GM12872 (cell line): Measurements from ENCODE around the gene CORT.

Source experiments
- CTCF ChIP-seq: IDR thresholded peaks from 3 replicates; pipeline ENCODE4 v1.5.1; 2011; ENCODE audit warnings: low read depth, mild to moderate bottlenecking, low read length, moderate library complexity; ENCODE audit not compliant: insufficient read depth

Gene CORT

GRCh38 chr1:10459184-10459583 lies 9.4 kb downstream of the CORT start:
- no peak for TF ChIP-seq CTCF

- TF ChIP-seq CTCF, result no peak
Measured at GRCh38 chr1:10467078-10467477, 17.2 kb downstream of the CORT start.

- TF ChIP-seq CTCF, result no peak
Measured at GRCh38 chr1:10470043-10470442, 20.2 kb downstream of the CORT start.

DNA sequence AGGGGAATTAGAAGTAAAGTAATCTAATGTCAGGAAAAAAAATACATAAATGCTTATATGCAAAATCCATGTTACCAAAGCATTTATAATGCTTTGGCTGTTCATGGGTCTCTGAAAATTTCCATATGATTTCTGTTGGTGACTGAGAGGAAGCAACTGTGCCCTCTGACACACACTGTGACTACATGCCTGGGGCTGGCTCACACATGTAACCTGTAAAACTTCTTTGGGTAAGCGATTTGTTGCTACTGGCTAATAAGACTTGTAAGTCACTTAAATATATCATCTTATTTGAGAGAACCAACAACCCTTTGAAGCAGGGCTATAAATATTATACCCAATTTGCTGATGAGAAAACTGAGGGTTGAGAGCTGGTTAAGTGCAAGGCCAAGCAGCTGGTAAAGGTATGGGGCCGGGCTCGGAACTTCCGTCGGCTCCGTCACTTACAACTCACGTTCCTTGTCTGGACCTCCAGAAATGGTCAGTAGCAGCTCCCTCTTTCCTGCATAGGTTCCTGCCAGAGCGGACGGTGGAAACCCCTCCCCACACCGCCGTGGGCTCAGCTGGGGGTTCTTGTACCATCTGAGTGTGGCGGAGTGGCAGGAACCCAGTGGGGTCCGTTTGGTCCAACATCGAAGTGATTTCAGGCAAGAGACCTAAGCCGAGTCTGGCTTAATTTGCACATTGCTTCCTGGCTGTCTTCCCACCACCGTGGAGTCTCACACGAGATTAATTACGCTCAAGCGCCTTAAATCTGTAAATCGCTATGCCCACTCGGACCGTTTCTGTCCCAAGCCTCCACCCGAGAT lies 21.8 kb downstream of the CORT start:
- no peak for TF ChIP-seq CTCF

DNA sequence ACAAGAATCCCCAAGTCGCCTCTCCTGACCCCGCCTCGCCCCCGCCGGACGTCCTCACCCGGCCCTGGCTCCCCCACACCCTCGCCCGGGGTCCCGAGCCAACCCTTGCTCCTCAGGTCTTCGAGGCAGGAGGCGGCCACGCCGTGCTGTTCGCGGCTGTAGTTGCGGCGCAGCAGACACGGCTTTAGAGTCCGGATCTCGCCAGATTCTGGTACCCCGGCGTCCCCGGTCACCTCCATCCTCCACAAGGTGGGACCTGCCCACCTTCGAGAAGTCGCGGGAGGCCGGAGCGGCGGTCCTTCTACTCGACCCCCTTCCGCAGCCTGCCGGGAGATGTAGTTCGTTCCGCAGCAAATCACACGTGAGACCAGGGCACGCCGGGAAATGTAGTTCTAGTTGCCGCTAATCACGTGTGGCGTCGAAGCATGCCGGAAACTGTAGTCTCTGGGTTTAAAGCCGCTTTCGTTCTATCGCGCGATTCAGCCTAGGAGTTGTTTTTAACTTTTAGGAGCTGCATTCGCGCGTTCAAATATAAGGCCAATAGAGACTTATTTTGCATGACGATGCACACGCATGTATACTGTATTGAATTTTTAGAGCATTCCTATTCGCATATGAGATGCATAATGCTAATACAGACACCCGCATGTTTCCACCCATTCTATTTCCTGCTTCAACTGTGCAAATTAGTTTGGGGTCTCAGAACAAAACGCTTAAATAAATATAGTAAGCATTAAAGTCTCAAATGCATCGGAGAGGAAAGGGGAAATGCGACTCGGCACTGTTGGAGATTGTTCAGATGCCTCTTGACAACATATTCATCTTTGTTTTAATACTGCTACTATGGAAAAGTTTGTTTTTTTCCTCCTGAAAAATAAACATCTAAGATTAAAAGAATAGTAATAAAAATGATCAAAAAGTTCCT lies 22.7 kb downstream of the CORT start, which contains the start of gene DFFA:
Gene DFFA (minus strand): TSS at position 310 of the 925 bp plus-strand sequence. CDS start 71 bp downstream, at position 239.
- no peak for TF ChIP-seq CTCF

GRCh38 chr1:10473145-10473765 lies 23.4 kb downstream of the CORT start:
- no peak for TF ChIP-seq CTCF
